DND-41 (cell line): ENCODE data around the gene SCGB1C2.
A peak's percentile ranks its signal among the peaks of the same experiment; 100 is the strongest.
"Not testable (repeated sequence)": the region's sequence is repeated elsewhere in the genome, so short reads cannot be mapped to it uniquely, and the experiment has no call there.

Experiments used
- ATAC-seq: fragments of 200-7000 bp; cut with Tn5 transposase; 3 replicates; pipeline ENCODE4 v1.9.1; 2021; ENCODE audit warnings: low read depth; ENCODE audit not compliant: insufficient read depth
- DNase-seq: peaks from one replicate; pipeline ENCODE4 v3.0.0-alpha.2; 2020
- H2AFZ ChIP-seq: 2 replicates; pipeline ENCODE4 v1.6.0; 2012; ENCODE audit warnings: low read depth, low read length
- H3K27ac ChIP-seq: 2 replicates; pipeline ENCODE4 v1.5.1; 2012; ENCODE audit warnings: low read length, inconsistent platforms
- H3K27me3 ChIP-seq: fragments of 200-600 bp; sonication (generic); 2 replicates; pipeline ENCODE4 v1.6.0; 2012; ENCODE audit warnings: low read length, mild to moderate bottlenecking, inconsistent platforms; ENCODE audit not compliant: insufficient read depth, poor library complexity
- H3K36me3 ChIP-seq: 2 replicates; pipeline ENCODE4 v1.5.1; 2012; ENCODE audit warnings: low read length, inconsistent platforms; ENCODE audit not compliant: insufficient read depth
- H3K4me1 ChIP-seq: 2 replicates; pipeline ENCODE4 v1.5.1; 2012; ENCODE audit warnings: mild to moderate bottlenecking, low read length; ENCODE audit not compliant: insufficient read depth
- H3K4me2 ChIP-seq: 2 replicates; pipeline ENCODE4 v1.6.0; 2012; ENCODE audit warnings: mild to moderate bottlenecking, moderate library complexity, low read length, inconsistent platforms; ENCODE audit not compliant: insufficient read depth
- H3K4me3 ChIP-seq, 2 experiments: fragments of 200-600 bp in 1 of 2; shearing (Covaris generic) in 1 of 2; 2 replicates each; pipeline ENCODE4 v1.5.1; 2012 to 2016; ENCODE audit warnings: inconsistent platforms in 2 of 2, low read length in 2 of 2, mild to moderate bottlenecking in 2 of 2, low read depth in 1 of 2, moderate library complexity in 1 of 2
- H3K79me2 ChIP-seq: 2 replicates; pipeline ENCODE4 v1.6.0; 2012; ENCODE audit warnings: low read length, inconsistent platforms; ENCODE audit not compliant: insufficient read depth
- H3K9ac ChIP-seq: 2 replicates; pipeline ENCODE4 v1.6.0; 2012; ENCODE audit warnings: low read depth, mild to moderate bottlenecking, inconsistent platforms, low read length, moderate library complexity
- H3K9me3 ChIP-seq: 2 replicates; pipeline ENCODE4 v1.5.1; 2012; ENCODE audit warnings: low read length, moderate library complexity, mild to moderate bottlenecking, inconsistent platforms; ENCODE audit not compliant: insufficient read depth, severe bottlenecking
- H4K20me1 ChIP-seq: 2 replicates; pipeline ENCODE4 v1.6.0; 2012; ENCODE audit warnings: low read length; ENCODE audit not compliant: insufficient read depth
- EZH2 ChIP-seq: IDR thresholded peaks from 3 replicates; pipeline ENCODE4 v1.6.1; 2012; ENCODE audit warnings: borderline replicate concordance, low read depth, mild to moderate bottlenecking, moderate library complexity, low read length, inconsistent platforms; ENCODE audit not compliant: severe bottlenecking
- TF ChIP-seq, protein P1 (sequence below): IDR thresholded peaks from 2 replicates; pipeline ENCODE4 v1.5.1; 2012; ENCODE audit warnings: borderline replicate concordance, low read length, moderate library complexity, mild to moderate bottlenecking; ENCODE audit not compliant: poor library complexity, severe bottlenecking; ENCODE audit errors: extremely low read depth

Gene SCGB1C2

DNA sequence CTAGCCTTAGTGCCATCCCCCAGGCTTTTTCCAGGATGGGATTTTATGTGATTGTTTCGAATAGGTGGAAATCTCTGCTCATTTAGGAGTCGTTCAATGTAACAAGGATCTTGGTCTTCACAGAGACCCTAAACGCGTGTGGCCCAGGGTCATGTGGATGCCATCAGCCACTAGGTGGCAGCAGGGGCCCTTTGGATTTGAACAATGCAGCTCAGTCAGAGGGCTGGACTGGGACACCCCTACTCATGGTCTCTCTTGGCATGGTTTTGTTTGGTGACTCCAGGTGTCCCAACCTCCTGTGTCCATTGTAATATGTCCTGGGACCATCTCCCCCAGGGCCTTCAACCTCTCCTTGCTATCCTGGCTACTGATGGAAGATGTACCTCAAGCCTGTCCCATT, 838 bp upstream of the SCGB1C2 start:
- not testable (repeated sequence) for H3K79me2 ChIP-seq, H3K4me1 ChIP-seq, H3K36me3 ChIP-seq, H3K9ac ChIP-seq, H3K27ac ChIP-seq, H3K9me3 ChIP-seq, H3K4me2 ChIP-seq, H3K27me3 ChIP-seq, H4K20me1 ChIP-seq, H2AFZ ChIP-seq, H3K4me3 ChIP-seq
- TF ChIP-seq, protein P1, sequence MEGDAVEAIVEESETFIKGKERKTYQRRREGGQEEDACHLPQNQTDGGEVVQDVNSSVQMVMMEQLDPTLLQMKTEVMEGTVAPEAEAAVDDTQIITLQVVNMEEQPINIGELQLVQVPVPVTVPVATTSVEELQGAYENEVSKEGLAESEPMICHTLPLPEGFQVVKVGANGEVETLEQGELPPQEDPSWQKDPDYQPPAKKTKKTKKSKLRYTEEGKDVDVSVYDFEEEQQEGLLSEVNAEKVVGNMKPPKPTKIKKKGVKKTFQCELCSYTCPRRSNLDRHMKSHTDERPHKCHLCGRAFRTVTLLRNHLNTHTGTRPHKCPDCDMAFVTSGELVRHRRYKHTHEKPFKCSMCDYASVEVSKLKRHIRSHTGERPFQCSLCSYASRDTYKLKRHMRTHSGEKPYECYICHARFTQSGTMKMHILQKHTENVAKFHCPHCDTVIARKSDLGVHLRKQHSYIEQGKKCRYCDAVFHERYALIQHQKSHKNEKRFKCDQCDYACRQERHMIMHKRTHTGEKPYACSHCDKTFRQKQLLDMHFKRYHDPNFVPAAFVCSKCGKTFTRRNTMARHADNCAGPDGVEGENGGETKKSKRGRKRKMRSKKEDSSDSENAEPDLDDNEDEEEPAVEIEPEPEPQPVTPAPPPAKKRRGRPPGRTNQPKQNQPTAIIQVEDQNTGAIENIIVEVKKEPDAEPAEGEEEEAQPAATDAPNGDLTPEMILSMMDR = peak; percentile 44
- ATAC-seq (peak; percentile 99), DNase-seq (peak; percentile 85)

DNA sequence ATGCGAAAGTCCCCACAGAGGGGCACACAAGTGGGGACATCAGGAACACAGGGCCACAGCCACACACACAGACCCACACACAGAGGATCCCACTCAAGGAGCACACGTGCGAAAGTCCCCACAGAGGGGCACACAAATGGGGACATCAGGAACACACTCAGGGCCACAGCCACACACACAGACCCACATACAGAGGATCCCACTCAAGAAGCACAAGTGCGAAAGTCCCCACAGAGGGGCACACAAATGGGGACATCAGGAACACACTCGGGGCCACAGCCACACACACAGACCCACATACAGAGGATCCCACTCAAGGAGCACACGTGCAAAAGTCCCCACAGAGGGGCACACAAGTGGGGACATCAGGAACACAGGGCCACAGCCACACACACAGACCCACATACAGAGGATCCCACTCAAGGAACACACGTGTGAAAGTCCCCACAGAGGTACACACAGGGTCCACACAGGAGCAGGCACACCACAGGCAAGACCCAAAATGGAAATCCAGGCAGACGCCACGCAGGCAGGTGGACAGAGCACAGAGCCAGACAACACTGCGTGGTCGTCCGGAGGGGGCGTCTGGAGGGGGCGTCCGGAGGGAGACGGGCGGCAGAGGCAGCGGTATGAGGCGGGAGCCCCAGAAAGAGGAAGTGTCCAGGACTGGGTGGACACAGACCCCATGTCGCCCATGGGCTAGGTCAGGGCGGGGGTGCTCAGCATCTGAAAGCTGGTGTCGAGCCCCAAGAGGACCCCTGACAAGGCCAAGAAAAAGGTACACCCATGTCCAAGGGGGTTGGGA, 2.2 kb downstream of the SCGB1C2 start:
- not testable (repeated sequence) for ATAC-seq, H3K4me2 ChIP-seq, H4K20me1 ChIP-seq, H3K27me3 ChIP-seq, H3K36me3 ChIP-seq, H3K27ac ChIP-seq, DNase-seq, H3K4me1 ChIP-seq, H3K9ac ChIP-seq, H3K9me3 ChIP-seq, H2AFZ ChIP-seq, H3K4me3 ChIP-seq, H3K79me2 ChIP-seq

DNA sequence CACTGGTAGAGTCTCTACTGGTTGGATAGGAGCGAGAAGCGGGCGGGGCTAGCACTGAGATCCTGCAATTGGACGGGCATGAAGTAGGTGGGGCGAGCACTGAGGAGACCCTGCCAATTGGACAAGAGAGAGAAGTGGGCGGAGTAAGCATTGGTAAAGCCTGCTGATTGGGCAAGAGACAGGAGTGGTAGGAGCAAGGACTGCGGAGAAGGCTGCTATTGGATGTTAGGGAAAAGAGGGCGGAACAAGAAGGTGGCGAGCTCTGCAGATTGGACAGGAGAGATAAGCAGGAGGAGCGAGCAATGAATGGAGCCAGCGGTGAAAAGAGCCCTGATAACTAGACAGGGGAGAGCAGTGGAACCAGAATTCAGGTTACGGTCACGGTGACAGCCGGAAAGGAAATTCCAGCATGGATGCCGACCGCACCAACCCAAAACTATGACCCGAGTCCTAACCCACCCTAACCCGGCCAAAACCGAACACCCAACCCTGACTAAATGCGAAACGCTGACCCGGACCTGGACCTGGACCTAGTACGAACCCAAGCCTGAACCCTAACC, 4.8 kb downstream of the SCGB1C2 start:
- no peak overlapping the region for H3K4me3 ChIP-seq
- TF ChIP-seq, protein P1 = no peak
- no peak for TF ChIP-seq EZH2
- no peak for ATAC-seq

More for the DNA sequence above, 4.8 kb downstream of the SCGB1C2 start:
- Histone ChIP-seq H3K4me2 (no peak overlapping the region), H3K9me3 (no peaks in the 10 kb centered on the region), H3K27me3 (peaks cover 9% of the 10 kb centered on the region), H3K27ac (no peak overlapping the region), H3K9ac (no peak overlapping the region), H4K20me1 (no peaks in the 10 kb centered on the region; the same call in 1 of the 2 replicates), H3K4me1 (peaks cover 3% of the 10 kb centered on the region; the same call in 1 of the 2 replicates), H2AFZ (no peak overlapping the region), H3K36me3 (no peaks in the 10 kb centered on the region), H3K79me2 (no peaks in the 10 kb centered on the region)
- peak; percentile 55 for DNase-seq
